Measurements from ENCODE around the gene WDR77.

WDR77 gene

DNA sequence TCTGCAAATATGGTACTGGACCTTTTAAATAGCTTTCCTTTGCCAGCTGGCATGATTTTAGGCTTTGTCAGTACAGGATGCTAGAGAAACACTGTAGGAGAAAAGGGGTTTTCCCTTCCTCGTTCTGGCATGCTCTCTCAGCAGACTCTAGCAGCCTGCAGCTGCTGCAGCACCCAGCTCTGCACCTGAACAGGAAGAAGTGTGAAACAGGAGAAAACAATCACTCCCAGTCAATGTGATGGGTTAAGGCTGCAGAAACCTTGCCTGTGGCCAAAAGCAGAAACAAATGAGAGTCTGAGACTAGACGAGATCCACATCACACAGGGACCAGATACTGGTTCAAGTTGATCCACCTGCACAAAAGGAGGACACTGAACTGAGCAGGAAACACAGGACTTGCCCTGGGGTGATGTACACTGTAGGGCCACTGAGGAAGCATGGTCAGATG is 42.7 kb downstream of the WDR77 start:
- Histone ChIP-seq H2AFZ (ENCODE audit: low read length) (no peak overlapping the region; the same call in 1 of the 2 replicates), H3K27me3 (ENCODE audit: insufficient read depth, low read length, poor library complexity, severe bottlenecking) (no peaks in the 10 kb centered on the region), H3K79me2 (ENCODE audit: insufficient read depth, low read length) (no peaks in the 10 kb centered on the region), H3K36me3 (ENCODE audit: insufficient read depth, low read length) (no peaks in the 10 kb centered on the region), H3K9me2 (replicated peaks; ENCODE audit: low read depth, low read length) (no peaks in the 10 kb centered on the region), H3K9ac (ENCODE audit: low read depth, low read length, poor library complexity, severe bottlenecking) (no peak overlapping the region), H3K4me3 (ENCODE audit: low read length, poor library complexity, severe bottlenecking) (no peak overlapping the region), H4K20me1 (ENCODE audit: insufficient read depth, low read length, poor library complexity, severe bottlenecking) (no peaks in the 10 kb centered on the region), H3K4me2 (ENCODE audit: low read depth, low read length, poor library complexity, severe bottlenecking) (peak overlapping the region; percentile 2), H3K9me3 (ENCODE audit: insufficient read depth, low read depth, low read length) (no peaks in the 10 kb centered on the region), H3K4me1 (ENCODE audit: insufficient read depth, low read length, poor library complexity, severe bottlenecking) (peaks cover 13% of the 10 kb centered on the region), H3F3A (ENCODE audit: low read depth) (no peaks in the 10 kb centered on the region)
- TF ChIP-seq CTCF (conservative IDR thresholded peaks at IDR 0.05; ENCODE audit: low read length): no peak
- TF ChIP-seq EZH2phosphoT487 (IDR thresholded peaks at IDR 0.05; ENCODE audit: borderline replicate concordance): no peak

GRCh38 chr1:111404588-111404987 is 44.5 kb downstream of the WDR77 start:
- H3K36me3 ChIP-seq (ENCODE audit: insufficient read depth, low read length): no peaks in the 10 kb centered on the region
- H3K9me2 ChIP-seq (replicated peaks; ENCODE audit: low read depth, low read length): no peaks in the 10 kb centered on the region
- no peaks in the 10 kb centered on the region for H4K20me1 ChIP-seq (ENCODE audit: insufficient read depth, low read length, poor library complexity, severe bottlenecking)
- H3K4me3 ChIP-seq (ENCODE audit: low read length, poor library complexity, severe bottlenecking): no peak overlapping the region
- H3F3A ChIP-seq (ENCODE audit: low read depth): no peaks in the 10 kb centered on the region
- peaks cover 16% of the 10 kb centered on the region for H3K4me1 ChIP-seq (ENCODE audit: insufficient read depth, low read length, poor library complexity, severe bottlenecking)
- H3K79me2 ChIP-seq (ENCODE audit: insufficient read depth, low read length): no peaks in the 10 kb centered on the region
- no peak overlapping the region for H3K4me2 ChIP-seq (ENCODE audit: low read depth, low read length, poor library complexity, severe bottlenecking)
- H3K9me3 ChIP-seq (ENCODE audit: insufficient read depth, low read depth, low read length): no peaks in the 10 kb centered on the region
- H2AFZ ChIP-seq (ENCODE audit: low read length): no peak overlapping the region
- no peak overlapping the region for H3K9ac ChIP-seq (ENCODE audit: low read depth, low read length, poor library complexity, severe bottlenecking)
- H3K27me3 ChIP-seq (ENCODE audit: insufficient read depth, low read length, poor library complexity, severe bottlenecking): no peaks in the 10 kb centered on the region
- TF ChIP-seq EZH2phosphoT487 (IDR thresholded peaks at IDR 0.05; ENCODE audit: borderline replicate concordance) (no peak), CTCF (conservative IDR thresholded peaks at IDR 0.05; ENCODE audit: low read length) (no peak)

DNA sequence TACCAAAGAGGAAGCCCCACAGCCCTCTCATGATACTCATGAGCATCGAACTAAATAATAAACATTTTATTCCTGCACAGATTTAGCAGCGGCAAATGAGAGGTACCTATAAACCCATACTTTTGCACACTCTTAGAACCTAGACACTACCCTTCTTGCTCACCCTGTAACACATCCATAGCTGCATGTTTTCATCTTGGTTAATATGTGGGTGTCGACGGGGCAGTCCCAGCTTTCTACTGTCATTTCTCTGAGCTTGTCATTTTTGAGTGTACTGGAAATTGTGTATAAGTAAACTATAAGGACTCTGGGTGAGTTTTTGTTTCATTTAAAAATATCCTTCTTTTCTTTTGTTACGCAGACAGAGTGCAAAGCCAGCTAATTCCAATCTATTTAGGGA is 47.0 kb downstream of the WDR77 start:
- TF ChIP-seq CTCF (conservative IDR thresholded peaks at IDR 0.05; ENCODE audit: low read length) (no peak), EZH2phosphoT487 (IDR thresholded peaks at IDR 0.05; ENCODE audit: borderline replicate concordance) (no peak)
- Histone ChIP-seq H2AFZ (ENCODE audit: low read length) (no peak overlapping the region), H3K4me1 (ENCODE audit: insufficient read depth, low read length, poor library complexity, severe bottlenecking) (peaks cover 16% of the 10 kb centered on the region)

More for the DNA sequence above, 47.0 kb downstream of the WDR77 start:
- Histone ChIP-seq H3K9me3 (ENCODE audit: insufficient read depth, low read depth, low read length) (no peaks in the 10 kb centered on the region), H3K9ac (ENCODE audit: low read depth, low read length, poor library complexity, severe bottlenecking) (no peak overlapping the region), H3K4me2 (ENCODE audit: low read depth, low read length, poor library complexity, severe bottlenecking) (no peak overlapping the region), H3K79me2 (ENCODE audit: insufficient read depth, low read length) (no peaks in the 10 kb centered on the region), H4K20me1 (ENCODE audit: insufficient read depth, low read length, poor library complexity, severe bottlenecking) (no peaks in the 10 kb centered on the region), H3K36me3 (ENCODE audit: insufficient read depth, low read length) (no peaks in the 10 kb centered on the region), H3K4me3 (ENCODE audit: low read length, poor library complexity, severe bottlenecking) (no peak overlapping the region), H3K9me2 (replicated peaks; ENCODE audit: low read depth, low read length) (no peaks in the 10 kb centered on the region), H3K27me3 (ENCODE audit: insufficient read depth, low read length, poor library complexity, severe bottlenecking) (no peaks in the 10 kb centered on the region), H3F3A (ENCODE audit: low read depth) (no peaks in the 10 kb centered on the region)
